GM18502 (cell line): ENCODE measurements around the gene TACC2.

Experiments used
- ATAC-seq: cut with Tn5 transposase; IDR thresholded peaks from one replicate; pipeline ENCODE4 v1.9.1; 2021; ENCODE audit warnings: mild to moderate bottlenecking; ENCODE audit not compliant: unreplicated experiment, poor library complexity

TACC2 gene

GRCh38 chr10:122140461-122140902 is 151.5 kb downstream of the TACC2 start:
- no peak for ATAC-seq

- ATAC-seq: no peak
Observed at GRCh38 chr10:122140941-122141623, 152.1 kb downstream of the TACC2 start.

DNA sequence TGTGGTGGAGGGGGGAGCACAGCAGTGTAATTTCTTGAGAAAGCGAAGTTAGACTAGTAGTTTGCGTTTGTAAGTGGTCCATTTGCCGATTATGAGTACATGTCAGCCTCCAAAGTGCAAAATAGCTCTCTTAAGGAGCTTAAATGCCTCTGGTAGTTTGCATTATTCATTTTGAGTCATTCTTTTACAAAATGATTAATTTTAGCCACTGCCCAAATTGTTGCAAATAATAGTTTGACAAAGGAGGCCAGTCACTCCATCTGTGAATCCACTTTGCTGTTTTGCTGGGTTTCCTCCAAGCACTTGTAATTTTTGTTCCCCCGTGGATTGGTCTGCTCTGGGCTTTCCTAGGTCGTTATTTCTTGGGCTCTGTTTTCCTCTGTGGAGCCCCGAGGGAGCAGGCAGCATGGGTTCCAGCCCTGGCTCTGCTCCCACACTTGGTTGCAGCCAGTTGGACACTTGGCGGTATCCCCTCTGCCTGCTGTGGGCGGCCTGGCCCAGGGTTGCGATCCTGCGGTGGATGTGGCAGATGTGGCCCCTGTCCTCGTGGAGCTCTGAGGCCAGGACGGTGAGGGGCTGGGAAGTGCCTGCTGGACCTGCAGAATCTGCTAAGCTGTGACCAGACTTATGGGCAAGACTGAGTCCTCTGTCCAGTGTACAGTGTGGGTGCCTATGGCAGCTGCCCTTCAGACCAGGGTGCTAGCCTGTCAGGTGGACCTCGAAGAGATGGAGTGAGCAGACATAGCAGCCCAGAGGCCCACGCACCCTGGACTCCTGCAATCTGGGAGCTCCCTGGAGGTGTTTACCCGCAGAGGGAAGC is 153.1 kb downstream of the TACC2 start:
- ATAC-seq: no peak

GRCh38 chr10:122142641-122143237 is 153.8 kb downstream of the TACC2 start:
- ATAC-seq: no peak

- no peak for ATAC-seq
Observed at GRCh38 chr10:122143238-122143841, 154.4 kb downstream of the TACC2 start.

- no peak for ATAC-seq
Observed at GRCh38 chr10:122144199-122144598, 155.2 kb downstream of the TACC2 start.

- ATAC-seq: no peak
Observed at GRCh38 chr10:122145113-122145512, 156.2 kb downstream of the TACC2 start.

GRCh38 chr10:122147663-122148062 is 158.7 kb downstream of the TACC2 start:
- ATAC-seq: no peak

DNA sequence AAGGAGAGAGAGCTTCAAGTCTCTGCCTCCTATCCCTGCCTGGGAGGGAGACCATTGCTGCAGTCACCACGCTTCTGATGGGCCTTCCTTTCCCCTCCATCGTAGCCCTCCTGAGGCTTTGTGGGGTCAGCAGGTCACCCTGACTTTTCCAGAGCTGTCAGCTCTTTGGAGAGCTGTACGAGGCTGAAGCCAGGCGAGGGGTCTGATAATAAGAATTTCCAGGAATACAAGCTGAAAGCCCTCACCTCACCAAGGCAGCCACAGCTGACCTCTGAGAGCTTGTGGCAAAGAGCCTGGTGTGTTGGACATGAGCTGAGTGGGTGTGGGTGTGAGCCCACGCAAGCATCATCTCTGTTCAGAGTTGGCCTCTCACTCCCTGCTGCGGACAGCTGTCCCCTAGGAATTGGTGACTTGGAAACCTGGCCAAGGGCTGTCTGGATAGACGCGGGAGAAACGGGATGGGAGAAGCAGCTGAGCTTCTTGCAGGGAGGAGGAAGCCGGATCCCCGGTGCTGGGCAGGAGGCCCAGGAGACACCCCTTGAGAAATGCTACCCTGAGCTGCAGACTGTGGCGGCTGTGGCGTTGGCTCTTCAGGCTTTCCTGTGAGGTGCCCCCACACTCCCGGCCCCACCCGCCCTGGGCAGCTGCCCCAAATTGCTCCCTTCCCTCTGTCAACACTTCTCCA is 160.1 kb downstream of the TACC2 start:
- no peak for ATAC-seq

- ATAC-seq: no peak
Observed at GRCh38 chr10:122149561-122150505, 160.9 kb downstream of the TACC2 start.

DNA sequence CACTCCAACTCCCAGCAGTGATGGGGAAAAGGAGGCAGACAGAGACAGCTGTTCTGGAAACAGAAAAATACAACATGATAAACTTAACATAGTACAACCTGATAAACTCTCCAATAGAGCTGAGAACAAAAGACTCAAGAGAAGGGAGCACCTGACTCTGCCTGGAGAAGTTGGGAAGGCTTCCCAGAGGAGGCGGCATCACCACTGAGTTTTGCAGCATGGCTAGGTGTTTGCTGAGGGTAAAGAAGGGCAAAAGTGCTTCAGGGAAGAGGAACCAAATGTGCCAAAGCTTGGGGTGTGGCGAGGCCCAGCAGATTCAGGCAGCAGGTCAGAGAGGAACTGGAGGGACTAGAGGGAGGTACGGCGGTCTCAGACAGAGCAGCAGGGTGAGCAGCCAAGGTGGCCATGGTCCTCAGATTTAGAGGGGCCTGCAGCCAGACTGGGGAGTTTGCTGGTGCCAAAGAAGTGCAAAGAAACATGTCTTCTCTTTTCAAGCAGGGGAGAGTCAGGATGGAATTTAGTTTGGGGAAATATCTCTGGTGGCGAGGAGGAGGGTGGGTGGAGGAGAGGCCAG is 162.2 kb downstream of the TACC2 start:
- ATAC-seq: no peak

DNA sequence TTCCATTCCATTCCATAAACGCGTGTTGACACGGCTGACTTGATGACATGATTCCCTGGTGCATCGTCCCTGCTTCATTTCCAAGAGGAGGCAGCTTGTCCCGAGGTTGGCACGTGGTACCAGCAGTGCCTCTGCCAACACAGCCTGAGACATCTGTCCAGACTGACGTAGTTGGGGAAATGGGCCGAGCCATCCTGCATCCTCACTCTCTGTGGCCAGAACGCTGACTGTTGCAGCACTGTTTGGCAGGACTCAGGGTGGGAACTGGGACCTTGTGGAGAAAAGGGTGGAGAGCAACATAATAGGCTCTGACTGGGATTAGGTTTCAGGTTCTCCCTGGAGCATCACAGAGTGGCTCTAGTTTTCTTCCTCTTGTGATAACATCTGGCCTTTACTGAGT is 163.6 kb downstream of the TACC2 start:
- no peak for ATAC-seq

- ATAC-seq: no peak
Observed at GRCh38 chr10:122154031-122154544, 165.1 kb downstream of the TACC2 start.

- ATAC-seq: no peak
Observed at GRCh38 chr10:122154545-122155366, 165.8 kb downstream of the TACC2 start.

DNA sequence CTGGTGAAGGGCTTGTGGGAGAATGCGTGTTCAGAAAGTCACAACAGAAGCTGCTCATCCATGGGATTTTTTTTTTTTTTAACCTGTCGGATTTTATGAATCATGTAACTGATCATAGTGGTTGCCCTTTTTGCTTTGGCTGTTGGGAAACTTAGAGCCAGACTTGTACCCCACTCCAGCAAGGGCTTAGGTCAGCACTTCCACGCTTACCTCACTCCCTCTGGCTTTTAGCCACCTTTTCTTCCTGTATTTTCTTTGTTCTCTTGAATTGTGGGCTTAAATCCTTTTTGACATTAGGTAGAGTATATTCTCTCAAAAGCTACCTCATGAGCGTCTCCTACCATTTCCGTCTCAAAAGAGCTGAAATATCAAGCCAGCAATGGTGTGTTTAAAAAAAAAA is 168.5 kb downstream of the TACC2 start:
- ATAC-seq: no peak

DNA sequence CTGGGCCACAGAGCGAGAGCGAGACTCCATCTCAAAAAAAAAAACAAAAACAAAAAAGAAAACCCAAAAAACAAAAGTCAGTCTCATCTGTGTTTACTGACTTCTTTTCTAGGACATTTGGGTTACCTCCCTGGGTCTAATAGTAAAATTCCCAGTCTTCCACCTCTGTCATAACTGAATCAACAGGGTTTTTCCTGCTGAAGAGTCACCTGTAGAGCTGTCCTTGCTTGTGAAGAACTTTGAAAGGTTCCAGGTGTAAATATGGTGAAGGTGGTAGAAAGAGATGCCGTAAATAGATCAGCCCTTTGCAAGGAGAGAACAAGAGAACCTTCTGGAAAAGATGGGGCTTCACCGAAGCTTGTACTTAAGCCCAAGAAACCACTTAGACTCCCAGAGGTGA is 169.4 kb downstream of the TACC2 start:
- ATAC-seq: no peak

GRCh38 chr10:122159141-122159970 is 170.4 kb downstream of the TACC2 start:
- no peak for ATAC-seq
